Endothelial cell of umbilical vein (primary cell): ENCODE data around the gene UTS2B. TPM values are rescaled to one million over a fixed set of nuclear protein-coding genes. Genes with fewer than 3 reads are reported as not detected.

ENCODE experiments used
- BruUV-seq: library from RNA; stranded (reverse); fragments of 400-500 nt; replicated peaks from 2 replicates; lab custom pipeline; 2021; lab: Mats Ljungman, UMichigan
- CTCF ChIA-PET: fragments of 300-600, 350-600 bp; sonication (Branson Sonifier 250); formaldehyde crosslinking; loops from one replicate; lab custom pipeline; 2021; ENCODE audit warnings: antibody characterized with exemption, inconsistent platforms; lab: Charles Lee
- POLR2A ChIA-PET: fragments of 300-600, 350-600 bp; sonication (Branson Sonifier 250); formaldehyde crosslinking; loops from one replicate; lab custom pipeline; 2021; ENCODE audit warnings: antibody characterized with exemption, inconsistent platforms; lab: Charles Lee
- DNase-seq: peaks from one replicate; pipeline ENCODE4 v3.0.0-alpha.2; 2011; ENCODE audit warnings: low read depth, low spot score
- FAIRE-seq: peaks from 2 replicates; lab custom pipeline; 2011; peaks lifted over from hg19 to GRCh38; lab: Jason Lieb, UNC
- H2AFZ ChIP-seq: 2 replicates; pipeline ENCODE4 v1.6.0; 2012; ENCODE audit warnings: low read depth, low read length, control low read depth, inconsistent platforms
- H3K27ac ChIP-seq: 2 replicates; pipeline ENCODE4 v1.5.1; 2011; ENCODE audit warnings: low read depth, mild to moderate bottlenecking, control low read depth, low read length, moderate library complexity; ENCODE audit not compliant: insufficient read depth
- H3K27me3 ChIP-seq, 2 experiments: 2 replicates each; pipeline versions ENCODE4 v1.6.0 to v1.6.1; 2011; ENCODE audit warnings: low read length in 2 of 2, mixed read lengths in 1 of 2; ENCODE audit not compliant: control insufficient read depth in 2 of 2, insufficient read depth in 2 of 2
- H3K36me3 ChIP-seq, 2 experiments: 2 replicates in 1 of 2; 3 replicates in 1 of 2; pipeline ENCODE4 v1.5.1; 2011; ENCODE audit warnings: low read length in 2 of 2, mild to moderate bottlenecking in 1 of 2, moderate library complexity in 1 of 2; ENCODE audit not compliant: control insufficient read depth in 2 of 2, insufficient read depth in 2 of 2; ENCODE audit errors: extremely low read depth in 1 of 2
- H3K4me1 ChIP-seq: 3 replicates; pipeline ENCODE4 v1.5.1; 2011; ENCODE audit warnings: mild to moderate bottlenecking, low read length; ENCODE audit not compliant: control insufficient read depth, insufficient read depth; ENCODE audit errors: extremely low read depth
- H3K4me2 ChIP-seq: 2 replicates; pipeline ENCODE4 v1.6.1; 2011; ENCODE audit warnings: low read length, control low read depth, mixed read lengths; ENCODE audit not compliant: insufficient read depth
- H3K4me3 ChIP-seq, 3 experiments: fragments of 200-600 bp in 1 of 3; sonication (generic), shearing (Covaris generic) in 1 of 3; replicated peaks in 1 of 3; 2 replicates each; pipeline ENCODE4 v1.5.1; 2011 to 2016; ENCODE audit warnings: control low read depth in 3 of 3, low read length in 3 of 3, mild to moderate bottlenecking in 2 of 3, inconsistent platforms in 1 of 3, low read depth in 1 of 3, moderate library complexity in 1 of 3; ENCODE audit not compliant: insufficient read depth in 1 of 3
- H3K79me2 ChIP-seq: 2 replicates; pipeline ENCODE4 v1.6.0; 2012; ENCODE audit warnings: low read length, inconsistent platforms; ENCODE audit not compliant: control insufficient read depth, insufficient read depth
- H3K9ac ChIP-seq: replicated peaks from 2 replicates; pipeline ENCODE3; 2011; ENCODE audit warnings: low read length, control low read depth; ENCODE audit not compliant: insufficient read depth; ENCODE audit errors: extremely low read depth
- H3K9me1 ChIP-seq: replicated peaks from 3 replicates; pipeline ENCODE4 v1.6.0; 2011; ENCODE audit warnings: mild to moderate bottlenecking, low read length; ENCODE audit not compliant: control insufficient read depth, insufficient read depth; ENCODE audit errors: extremely low read depth
- H3K9me3 ChIP-seq: replicated peaks from 2 replicates; pipeline ENCODE4 v1.5.1; 2012; ENCODE audit warnings: low read length, inconsistent platforms; ENCODE audit not compliant: control insufficient read depth, insufficient read depth
- H4K20me1 ChIP-seq: replicated peaks from 2 replicates; pipeline ENCODE3; 2011; ENCODE audit warnings: mild to moderate bottlenecking, low read length; ENCODE audit not compliant: control insufficient read depth, insufficient read depth; ENCODE audit errors: extremely low read depth
- EZH2 ChIP-seq: IDR thresholded peaks from 2 replicates; pipeline ENCODE4 v1.6.1; 2012; ENCODE audit warnings: borderline replicate concordance, low read depth, mild to moderate bottlenecking, moderate library complexity, low read length, inconsistent platforms; ENCODE audit not compliant: severe bottlenecking
- FOS ChIP-seq: IDR thresholded peaks from 2 replicates; pipeline ENCODE4 v1.6.1; 2011; ENCODE audit warnings: mild to moderate bottlenecking, low read length, moderate library complexity, borderline replicate concordance; ENCODE audit not compliant: insufficient read depth
- GATA2 ChIP-seq: IDR thresholded peaks from 2 replicates; pipeline ENCODE4 v1.7.0; 2011; ENCODE audit warnings: low read depth, mild to moderate bottlenecking, moderate library complexity, mixed read lengths, low read length; ENCODE audit not compliant: insufficient read length, insufficient read depth
- JUN ChIP-seq: IDR thresholded peaks from 2 replicates; pipeline ENCODE4 v1.6.1; 2011; ENCODE audit warnings: borderline replicate concordance, low read depth; ENCODE audit not compliant: insufficient read length, insufficient read depth
- MYC ChIP-seq: IDR thresholded peaks from one replicate; pipeline ENCODE4 v1.6.1; 2011; ENCODE audit warnings: mild to moderate bottlenecking, low read depth, low read length
- POLR2A ChIP-seq: IDR thresholded peaks from 2 replicates; pipeline ENCODE4 v1.6.1; 2012; ENCODE audit warnings: low read depth, mild to moderate bottlenecking, control low read depth, low read length
- POLR2AphosphoS5 ChIP-seq: IDR thresholded peaks from 2 replicates; pipeline ENCODE4 v1.6.1; 2012; ENCODE audit warnings: low read depth, mild to moderate bottlenecking, control low read depth, low read length, moderate library complexity; ENCODE audit not compliant: insufficient read depth
- dilution Hi-C: fragments of 300-500 bp; cut with MboI; formaldehyde crosslinking; loops from one replicate; pipeline ENCODE4 v1.15.0; 2019; ENCODE audit warnings: low sequenced_read_pairs; ENCODE audit not compliant: extremely low pct_ligation_motif_present
- intact Hi-C: fragments of 100-400 bp; cut with micrococcal nuclease; formaldehyde crosslinking; loops from one replicate; pipeline ENCODE4 v1.10.0; 2022
- polyA plus RNA-seq, 4 experiments: library from polyadenylated mRNA; depleted of rRNA in 3 of 4; stranded (reverse) in 3 of 4; unstranded in 1 of 4; fragments of >200 nt; gene quantifications; 2 replicates each; pipeline versions ENCODE4 v1.2.1 to v1.2.3, GENCODE V29; 2011 to 2012; ENCODE audit warnings: missing spikeins in 1 of 4
- total RNA-seq: library from RNA; stranded (reverse); gene quantifications from 2 replicates; pipeline ENCODE4 v1.2.3, GENCODE V29; 2021
- TF ChIP-seq, protein P1 (sequence below), 2 donors: IDR thresholded peaks; 1 replicate in 1 of 2; 2 replicates in 1 of 2; pipeline ENCODE4 v1.5.1; 2011; ENCODE audit warnings: low read length in 2 of 2, mild to moderate bottlenecking in 2 of 2, moderate library complexity in 2 of 2, control low read depth in 1 of 2, inconsistent platforms in 1 of 2, low read depth in 1 of 2; ENCODE audit not compliant: insufficient read depth in 1 of 2; ENCODE audit errors: extremely low read depth in 1 of 2
- TF ChIP-seq, protein P2 (sequence below): IDR thresholded peaks from 2 replicates; pipeline ENCODE4 v1.6.1; 2011; ENCODE audit not compliant: insufficient read depth, insufficient read length

Gene UTS2B
- total and polyA plus RNA-seq, 2 donors (not counting 3 experiments of a cell fraction or from before 2014, with no cell fraction given) = 0.21 to 1.1 TPM

DNA sequence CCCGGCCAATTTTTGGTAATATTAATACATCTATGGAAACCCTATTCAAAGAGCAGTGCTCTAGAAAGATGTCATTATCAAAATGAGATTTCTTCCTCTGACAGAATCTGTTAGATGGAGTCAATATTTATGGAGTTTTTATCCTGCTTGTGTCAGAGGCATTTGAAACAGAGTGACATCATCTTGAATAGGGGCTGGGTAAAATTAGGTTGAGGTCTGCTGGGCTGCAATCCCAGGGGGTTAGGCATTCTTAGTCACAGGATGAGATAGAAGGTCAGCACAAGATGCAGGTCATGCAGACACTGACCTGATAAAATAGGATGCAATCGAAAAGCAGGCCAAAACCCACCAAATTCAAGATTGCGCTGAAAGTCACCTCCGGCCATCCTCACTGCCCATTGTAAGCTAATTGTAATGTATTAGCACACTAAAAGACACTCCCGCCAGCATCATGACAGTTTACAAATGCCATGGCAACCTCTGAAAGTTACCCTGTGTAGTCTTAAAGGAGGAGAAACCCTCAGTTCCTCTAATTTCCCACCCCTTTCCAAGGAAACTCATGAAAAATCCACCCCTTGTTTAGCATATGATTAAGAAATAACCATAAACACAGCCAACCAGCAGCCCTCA lies 28.4 kb downstream of the UTS2B start:
- ChIA-PET CTCF (no interaction called here), POLR2A (no interaction called here)
- H3K4me2 ChIP-seq = no peak overlapping the region
- H3K9ac ChIP-seq = no peak overlapping the region
- H3K4me1 ChIP-seq = no peaks in the 10 kb centered on the region
- BruUV-seq = no TSS peak
- H2AFZ ChIP-seq = no peak overlapping the region
- DNase-seq (no peak), FAIRE-seq (no peak)
- no peak overlapping the region for H3K4me3 ChIP-seq
- H3K9me3 ChIP-seq = no peaks in the 10 kb centered on the region
- no peaks in the 10 kb centered on the region for H3K27me3 ChIP-seq
- no peak for TF ChIP-seq EZH2
- TF ChIP-seq GATA2 = no peak
- TF ChIP-seq, protein P1, sequence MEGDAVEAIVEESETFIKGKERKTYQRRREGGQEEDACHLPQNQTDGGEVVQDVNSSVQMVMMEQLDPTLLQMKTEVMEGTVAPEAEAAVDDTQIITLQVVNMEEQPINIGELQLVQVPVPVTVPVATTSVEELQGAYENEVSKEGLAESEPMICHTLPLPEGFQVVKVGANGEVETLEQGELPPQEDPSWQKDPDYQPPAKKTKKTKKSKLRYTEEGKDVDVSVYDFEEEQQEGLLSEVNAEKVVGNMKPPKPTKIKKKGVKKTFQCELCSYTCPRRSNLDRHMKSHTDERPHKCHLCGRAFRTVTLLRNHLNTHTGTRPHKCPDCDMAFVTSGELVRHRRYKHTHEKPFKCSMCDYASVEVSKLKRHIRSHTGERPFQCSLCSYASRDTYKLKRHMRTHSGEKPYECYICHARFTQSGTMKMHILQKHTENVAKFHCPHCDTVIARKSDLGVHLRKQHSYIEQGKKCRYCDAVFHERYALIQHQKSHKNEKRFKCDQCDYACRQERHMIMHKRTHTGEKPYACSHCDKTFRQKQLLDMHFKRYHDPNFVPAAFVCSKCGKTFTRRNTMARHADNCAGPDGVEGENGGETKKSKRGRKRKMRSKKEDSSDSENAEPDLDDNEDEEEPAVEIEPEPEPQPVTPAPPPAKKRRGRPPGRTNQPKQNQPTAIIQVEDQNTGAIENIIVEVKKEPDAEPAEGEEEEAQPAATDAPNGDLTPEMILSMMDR (IDR thresholded peaks at IDR 0.05; ENCODE audit: extremely low read depth in 1 of 2, insufficient read depth in 1 of 2, low read depth in 1 of 2, low read length in 2 of 2) = no peak
- TF ChIP-seq JUN = no peak
- TF ChIP-seq, protein P2, sequence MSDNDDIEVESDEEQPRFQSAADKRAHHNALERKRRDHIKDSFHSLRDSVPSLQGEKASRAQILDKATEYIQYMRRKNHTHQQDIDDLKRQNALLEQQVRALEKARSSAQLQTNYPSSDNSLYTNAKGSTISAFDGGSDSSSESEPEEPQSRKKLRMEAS = no peak
- TF ChIP-seq MYC = no peak
- no peak for TF ChIP-seq POLR2AphosphoS5
- TF ChIP-seq POLR2A = no peak
- no peak for TF ChIP-seq FOS
- no peaks in the 10 kb centered on the region for H3K36me3 ChIP-seq
- intact Hi-C loops (no loop called here), dilution Hi-C loops (no loop called here)
- no peaks in the 10 kb centered on the region for H3K9me1 ChIP-seq
- no peaks in the 10 kb centered on the region for H3K79me2 ChIP-seq
- no peak overlapping the region for H3K27ac ChIP-seq
- no peaks in the 10 kb centered on the region for H4K20me1 ChIP-seq
